Measurements from ENCODE around the gene GABPB2. TPM values are rescaled to one million over a fixed set of nuclear protein-coding genes. Genes with fewer than 3 reads are reported as not detected.

GABPB2 gene
- total RNA-seq, 1 donor from 2014 or later: 4.1 TPM

DNA sequence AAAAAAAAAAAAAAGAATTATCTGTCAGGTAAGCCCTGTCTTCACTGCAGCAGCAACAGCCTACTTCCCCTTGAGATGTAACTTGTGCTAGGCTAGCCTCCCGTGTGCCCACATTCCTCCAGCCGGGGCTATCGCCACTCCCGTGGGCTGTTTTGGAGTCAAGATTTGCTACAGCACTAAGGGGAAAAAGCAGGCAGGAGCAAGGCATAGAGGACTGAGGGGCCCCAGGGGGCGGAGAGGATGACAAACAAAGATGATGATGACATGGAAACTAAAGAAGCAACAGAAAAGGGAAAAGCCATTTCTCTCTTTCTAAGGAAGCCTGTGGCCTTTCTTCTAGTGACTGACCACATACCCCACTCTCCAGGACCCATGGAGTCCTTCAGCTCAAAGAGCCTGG lies 87.8 kb downstream of the GABPB2 start:
- peaks cover 31% of the 10 kb centered on the region for H3K4me1 Mint-ChIP-seq (ENCODE audit: unreplicated experiment)
- no peak for DNase-seq (ENCODE audit: low spot score)
- TF ChIP-seq, protein P1, sequence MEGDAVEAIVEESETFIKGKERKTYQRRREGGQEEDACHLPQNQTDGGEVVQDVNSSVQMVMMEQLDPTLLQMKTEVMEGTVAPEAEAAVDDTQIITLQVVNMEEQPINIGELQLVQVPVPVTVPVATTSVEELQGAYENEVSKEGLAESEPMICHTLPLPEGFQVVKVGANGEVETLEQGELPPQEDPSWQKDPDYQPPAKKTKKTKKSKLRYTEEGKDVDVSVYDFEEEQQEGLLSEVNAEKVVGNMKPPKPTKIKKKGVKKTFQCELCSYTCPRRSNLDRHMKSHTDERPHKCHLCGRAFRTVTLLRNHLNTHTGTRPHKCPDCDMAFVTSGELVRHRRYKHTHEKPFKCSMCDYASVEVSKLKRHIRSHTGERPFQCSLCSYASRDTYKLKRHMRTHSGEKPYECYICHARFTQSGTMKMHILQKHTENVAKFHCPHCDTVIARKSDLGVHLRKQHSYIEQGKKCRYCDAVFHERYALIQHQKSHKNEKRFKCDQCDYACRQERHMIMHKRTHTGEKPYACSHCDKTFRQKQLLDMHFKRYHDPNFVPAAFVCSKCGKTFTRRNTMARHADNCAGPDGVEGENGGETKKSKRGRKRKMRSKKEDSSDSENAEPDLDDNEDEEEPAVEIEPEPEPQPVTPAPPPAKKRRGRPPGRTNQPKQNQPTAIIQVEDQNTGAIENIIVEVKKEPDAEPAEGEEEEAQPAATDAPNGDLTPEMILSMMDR (IDR thresholded peaks at IDR 0.05; ENCODE audit: unreplicated experiment): no peak
- H3K9me3 Mint-ChIP-seq (ENCODE audit: unreplicated experiment): no peaks in the 10 kb centered on the region
- peaks cover 25% of the 10 kb centered on the region for H3K36me3 Mint-ChIP-seq (ENCODE audit: low read depth, unreplicated experiment)
- peak overlapping the region; percentile 48 for H3K4me3 Mint-ChIP-seq (ENCODE audit: unreplicated experiment)
- peak overlapping the region; percentile 45 for H3K27ac Mint-ChIP-seq (ENCODE audit: unreplicated experiment)
- peaks cover 11% of the 10 kb centered on the region for H3K27me3 Mint-ChIP-seq (ENCODE audit: unreplicated experiment)

DNA sequence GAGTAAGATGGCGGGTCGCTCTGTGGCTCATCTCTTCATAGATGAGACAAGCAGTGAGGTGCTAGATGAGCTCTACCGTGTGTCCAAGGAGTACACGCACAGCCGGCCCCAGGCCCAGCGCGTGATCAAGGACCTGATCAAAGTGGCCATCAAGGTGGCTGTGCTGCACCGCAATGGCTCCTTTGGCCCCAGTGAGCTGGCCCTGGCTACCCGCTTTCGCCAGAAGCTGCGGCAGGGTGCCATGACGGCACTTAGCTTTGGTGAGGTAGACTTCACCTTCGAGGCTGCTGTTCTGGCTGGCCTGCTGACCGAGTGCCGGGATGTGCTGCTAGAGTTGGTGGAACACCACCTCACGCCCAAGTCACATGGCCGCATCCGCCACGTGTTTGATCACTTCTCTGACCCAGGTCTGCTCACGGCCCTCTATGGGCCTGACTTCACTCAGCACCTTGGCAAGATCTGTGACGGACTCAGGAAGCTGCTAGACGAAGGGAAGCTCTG lies 88.2 kb downstream of the GABPB2 start:
- TF ChIP-seq, protein P1 (IDR thresholded peaks at IDR 0.05; ENCODE audit: unreplicated experiment): no peak
- Mint-ChIP-seq H3K36me3 (ENCODE audit: low read depth, unreplicated experiment) (peaks cover 25% of the 10 kb centered on the region), H3K4me3 (ENCODE audit: unreplicated experiment) (peak overlapping the region; percentile 62), H3K27ac (ENCODE audit: unreplicated experiment) (peak overlapping the region; percentile 78), H3K27me3 (ENCODE audit: unreplicated experiment) (peaks cover 11% of the 10 kb centered on the region), H3K9me3 (ENCODE audit: unreplicated experiment) (no peaks in the 10 kb centered on the region), H3K4me1 (ENCODE audit: unreplicated experiment) (peaks cover 31% of the 10 kb centered on the region)
- no peak for DNase-seq (ENCODE audit: low spot score)

- H3K27me3 Mint-ChIP-seq (ENCODE audit: unreplicated experiment): peaks cover 11% of the 10 kb centered on the region
- H3K36me3 Mint-ChIP-seq (ENCODE audit: low read depth, unreplicated experiment): peaks cover 25% of the 10 kb centered on the region
- TF ChIP-seq, protein P1 (IDR thresholded peaks at IDR 0.05; ENCODE audit: unreplicated experiment): no peak
- no peak for DNase-seq (ENCODE audit: low spot score)
- peaks cover 29% of the 10 kb centered on the region for H3K4me1 Mint-ChIP-seq (ENCODE audit: unreplicated experiment)
- H3K27ac Mint-ChIP-seq (ENCODE audit: unreplicated experiment): peak overlapping the region; percentile 78
- H3K4me3 Mint-ChIP-seq (ENCODE audit: unreplicated experiment): peak overlapping the region; percentile 62
- no peaks in the 10 kb centered on the region for H3K9me3 Mint-ChIP-seq (ENCODE audit: unreplicated experiment)
Observed at GRCh38 chr1:151159373-151159772, 88.8 kb downstream of the GABPB2 start.

DNA sequence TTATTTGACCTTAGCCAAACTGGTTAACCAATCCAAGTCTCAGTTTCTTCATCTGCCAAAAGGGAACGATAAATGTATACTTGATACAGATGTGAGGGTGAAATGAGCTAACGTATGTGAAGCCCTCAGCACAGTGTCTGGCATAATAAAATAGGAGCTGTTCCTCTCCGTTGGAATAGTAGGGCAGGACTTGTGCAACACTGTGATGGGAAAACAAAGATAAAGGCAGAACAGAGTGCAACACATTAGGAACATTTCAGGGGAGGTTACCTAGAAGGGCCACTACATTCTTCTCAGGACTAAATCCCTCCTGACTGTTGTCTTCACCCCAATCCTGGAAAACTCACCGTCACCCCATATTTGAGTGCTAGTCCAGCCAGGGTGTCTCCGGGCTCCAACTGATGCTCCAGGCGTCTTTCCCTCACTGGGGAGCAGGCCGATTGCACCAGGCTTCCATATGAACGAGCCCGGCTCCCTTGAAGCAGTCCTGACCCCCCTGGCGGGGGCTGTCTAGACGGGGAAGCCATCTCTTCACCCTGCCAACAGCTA lies 94.2 kb downstream of the GABPB2 start:
- peak overlapping the region; percentile 99 for H3K4me3 Mint-ChIP-seq (ENCODE audit: unreplicated experiment)
- peaks cover 26% of the 10 kb centered on the region for H3K4me1 Mint-ChIP-seq (ENCODE audit: unreplicated experiment)
- H3K36me3 Mint-ChIP-seq (ENCODE audit: low read depth, unreplicated experiment): peaks cover 19% of the 10 kb centered on the region
- peaks cover 4% of the 10 kb centered on the region for H3K27me3 Mint-ChIP-seq (ENCODE audit: unreplicated experiment)
- no peak for DNase-seq (ENCODE audit: low spot score)
- TF ChIP-seq, protein P1 (IDR thresholded peaks at IDR 0.05; ENCODE audit: unreplicated experiment): no peak
- H3K27ac Mint-ChIP-seq (ENCODE audit: unreplicated experiment): peak overlapping the region; percentile 74
- H3K9me3 Mint-ChIP-seq (ENCODE audit: unreplicated experiment): no peaks in the 10 kb centered on the region

DNA sequence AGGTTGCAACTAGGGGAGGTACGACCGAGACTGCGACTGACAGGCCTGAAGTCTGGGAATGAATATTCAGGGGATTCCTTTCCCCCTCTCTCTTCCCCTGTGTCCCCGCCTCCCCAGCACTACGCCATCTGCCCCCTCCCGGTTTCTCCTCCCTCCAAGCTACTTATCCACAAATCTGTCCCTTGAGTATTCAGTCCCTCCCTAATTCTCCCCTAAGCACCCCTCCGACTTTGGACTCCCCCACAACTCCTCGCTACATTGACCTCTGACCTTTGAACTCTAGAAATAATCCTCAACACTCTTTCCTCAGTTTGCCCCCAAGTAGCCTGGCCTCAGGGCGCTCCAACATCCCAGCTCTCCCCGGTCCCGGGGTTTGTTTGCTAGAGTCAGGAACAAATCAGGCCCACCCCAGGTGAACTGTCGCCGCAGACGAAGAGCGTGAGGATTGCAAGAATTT lies 94.7 kb downstream of the GABPB2 start:
- Mint-ChIP-seq H3K27me3 (ENCODE audit: unreplicated experiment) (peaks cover 4% of the 10 kb centered on the region), H3K4me1 (ENCODE audit: unreplicated experiment) (peaks cover 26% of the 10 kb centered on the region), H3K4me3 (ENCODE audit: unreplicated experiment) (peak overlapping the region; percentile 99), H3K36me3 (ENCODE audit: low read depth, unreplicated experiment) (peaks cover 23% of the 10 kb centered on the region), H3K9me3 (ENCODE audit: unreplicated experiment) (no peaks in the 10 kb centered on the region), H3K27ac (ENCODE audit: unreplicated experiment) (peak overlapping the region; percentile 97)
- DNase-seq (ENCODE audit: low spot score): peak; percentile 17
- TF ChIP-seq, protein P1 (IDR thresholded peaks at IDR 0.05; ENCODE audit: unreplicated experiment): no peak
